H1 (cell line): ENCODE data around the gene PPP2R2C. TPM values are rescaled to one million over a fixed set of nuclear protein-coding genes. Genes with fewer than 3 reads are reported as not detected.

Experiments used
- CTCF ChIA-PET: fragments of 300-600 bp; sonication (Branson Sonifier 250); formaldehyde crosslinking; loops from one replicate; lab custom pipeline; 2021; ENCODE audit not compliant: partially characterized antibody; lab: Charles Lee
- POLR2A ChIA-PET: fragments of 300-600 bp; sonication (Branson Sonifier 250); formaldehyde crosslinking; loops from one replicate; lab custom pipeline; 2021; ENCODE audit warnings: inconsistent platforms; ENCODE audit not compliant: partially characterized antibody; lab: Charles Lee
- DNase-seq, 2 experiments: peaks; one replicate each; pipeline versions ENCODE4 v3.0.0 to v3.0.0-alpha.2; 2010 to 2022; ENCODE audit warnings: low spot score in 2 of 2, low read depth in 1 of 2, mixed read lengths in 1 of 2
- FAIRE-seq: peaks from 2 replicates; lab custom pipeline; 2011; peaks lifted over from hg19 to GRCh38; lab: Jason Lieb, UNC
- H2AFZ ChIP-seq: 2 replicates; pipeline ENCODE4 v1.8.1; 2012; ENCODE audit warnings: low read length, inconsistent platforms
- H2AK5ac ChIP-seq: 2 replicates; pipeline ENCODE4 v1.6.1; 2013; ENCODE audit warnings: low read depth, low read length
- H2BK120ac ChIP-seq: replicated peaks from 2 replicates; pipeline ENCODE3; 2013; ENCODE audit warnings: low read depth, low read length, inconsistent platforms
- H2BK12ac ChIP-seq: 2 replicates; pipeline ENCODE4 v1.6.1; 2013; ENCODE audit warnings: low read depth, low read length
- H2BK15ac ChIP-seq: 2 replicates; pipeline ENCODE4 v1.6.1; 2013; ENCODE audit warnings: low read length
- H2BK20ac ChIP-seq: 2 replicates; pipeline ENCODE4 v1.6.1; 2013; ENCODE audit warnings: low read length
- H2BK5ac ChIP-seq: 2 replicates; pipeline ENCODE4 v1.6.1; 2013; ENCODE audit warnings: low read depth, low read length
- H3K14ac ChIP-seq: 2 replicates; pipeline ENCODE4 v1.6.1; 2013; ENCODE audit warnings: inconsistent platforms; ENCODE audit not compliant: insufficient read length
- H3K18ac ChIP-seq: 2 replicates; pipeline ENCODE4 v1.6.1; 2013; ENCODE audit warnings: low read length; ENCODE audit errors: extremely low read depth
- H3K23ac ChIP-seq: 2 replicates; pipeline ENCODE4 v1.6.1; 2013; ENCODE audit warnings: inconsistent platforms; ENCODE audit not compliant: insufficient read length
- H3K23me2 ChIP-seq: 2 replicates; pipeline ENCODE4 v1.6.1; 2013; ENCODE audit warnings: low read depth, low read length
- H3K27ac ChIP-seq: 2 replicates; pipeline ENCODE4 v1.6.1; 2011; ENCODE audit warnings: low read depth, low read length, inconsistent platforms
- H3K27me3 ChIP-seq, 4 experiments: replicated peaks in 1 of 4; 1 replicate in 1 of 4; 2 replicates in 3 of 4; pipeline versions ENCODE4 v1.6.1 to v1.8.1; 2011 to 2013; ENCODE audit warnings: low read length in 3 of 4, mild to moderate bottlenecking in 3 of 4, inconsistent platforms in 2 of 4, mixed read lengths in 2 of 4, moderate library complexity in 1 of 4; ENCODE audit not compliant: control insufficient read depth in 3 of 4, insufficient read depth in 3 of 4; ENCODE audit errors: extremely low read depth in 1 of 4
- H3K36me3 ChIP-seq, 4 experiments: 2 replicates each; pipeline versions ENCODE4 v1.6.1 to v1.8.1; 2011 to 2013; ENCODE audit warnings: mild to moderate bottlenecking in 4 of 4, low read length in 3 of 4, moderate library complexity in 2 of 4, control low read depth in 1 of 4, inconsistent platforms in 1 of 4; ENCODE audit not compliant: insufficient read depth in 4 of 4, control insufficient read depth in 2 of 4
- H3K4ac ChIP-seq: replicated peaks from 2 replicates; pipeline ENCODE3; 2013; ENCODE audit warnings: low read length, low read depth, mixed read lengths, inconsistent platforms; ENCODE audit not compliant: insufficient read length
- H3K4me1 ChIP-seq, 4 experiments: replicated peaks in 1 of 4; 1 replicate in 1 of 4; 2 replicates in 3 of 4; pipeline versions ENCODE4 v1.6.1 to v1.8.1; 2011 to 2013; ENCODE audit warnings: low read length in 3 of 4, inconsistent platforms in 2 of 4, mixed read lengths in 1 of 4; ENCODE audit not compliant: insufficient read depth in 4 of 4, control insufficient read depth in 3 of 4
- H3K4me2 ChIP-seq, 2 experiments: 2 replicates each; pipeline versions ENCODE4 v1.6.1 to v1.8.1; 2011 to 2013; ENCODE audit warnings: low read depth in 2 of 2, low read length in 2 of 2, control low read depth in 1 of 2, inconsistent platforms in 1 of 2, mild to moderate bottlenecking in 1 of 2; ENCODE audit not compliant: insufficient read depth in 1 of 2
- H3K4me3 ChIP-seq, 4 experiments: fragments of 200-600, 300-600 bp in 1 of 4; sonication (generic), shearing (Covaris generic), sonication (Bioruptor Twin) in 1 of 4; 2 replicates each; pipeline versions ENCODE4 v1.5.1 to v1.8.1; 2011 to 2016; ENCODE audit warnings: low read length in 4 of 4, low read depth in 3 of 4, control low read depth in 2 of 4, inconsistent platforms in 2 of 4, mild to moderate bottlenecking in 2 of 4, mixed read lengths in 1 of 4, moderate library complexity in 1 of 4; ENCODE audit not compliant: insufficient read depth in 2 of 4; ENCODE audit errors: extremely low read depth in 1 of 4
- H3K56ac ChIP-seq: replicated peaks from 2 replicates; pipeline ENCODE3; 2013; ENCODE audit warnings: low read depth, mild to moderate bottlenecking, mixed read lengths, low read length, inconsistent platforms; ENCODE audit not compliant: insufficient read length
- H3K79me1 ChIP-seq: 2 replicates; pipeline ENCODE4 v1.6.1; 2013; ENCODE audit warnings: low read depth, low read length, control low read depth
- H3K79me2 ChIP-seq, 2 experiments: 2 replicates each; pipeline versions ENCODE4 v1.6.1 to v1.8.1; 2012 to 2013; ENCODE audit warnings: low read length in 2 of 2, mild to moderate bottlenecking in 2 of 2, inconsistent platforms in 1 of 2; ENCODE audit not compliant: insufficient read depth in 2 of 2, control insufficient read depth in 1 of 2
- H3K9ac ChIP-seq, 4 experiments: replicated peaks in 1 of 4; 1 replicate in 1 of 4; 2 replicates in 3 of 4; pipeline versions ENCODE4 v1.6.1 to v1.8.1; 2011 to 2013; ENCODE audit warnings: low read depth in 3 of 4, low read length in 3 of 4, control low read depth in 2 of 4, mild to moderate bottlenecking in 2 of 4, moderate library complexity in 2 of 4, inconsistent platforms in 1 of 4; ENCODE audit errors: extremely low read depth in 1 of 4
- H3K9me3 ChIP-seq, 2 experiments: 2 replicates each; pipeline versions ENCODE4 v1.6.1 to v1.8.1; 2012 to 2013; ENCODE audit warnings: mild to moderate bottlenecking in 2 of 2, moderate library complexity in 2 of 2, control low read depth in 1 of 2, inconsistent platforms in 1 of 2, low read depth in 1 of 2, low read length in 1 of 2, mixed read lengths in 1 of 2; ENCODE audit not compliant: insufficient read depth in 2 of 2
- H4K20me1 ChIP-seq, 2 experiments: replicated peaks in 1 of 2; 2 replicates each; pipeline versions ENCODE3 to v1.8.1; 2011 to 2013; ENCODE audit warnings: inconsistent platforms in 2 of 2, low read length in 2 of 2, mild to moderate bottlenecking in 1 of 2; ENCODE audit not compliant: insufficient read depth in 2 of 2, control insufficient read depth in 1 of 2
- H4K5ac ChIP-seq: 2 replicates; pipeline ENCODE4 v1.6.1; 2013; ENCODE audit warnings: low read length, low read depth, mixed read lengths, inconsistent platforms; ENCODE audit not compliant: insufficient read length
- H4K8ac ChIP-seq: 2 replicates; pipeline ENCODE4 v1.8.0; 2013; ENCODE audit warnings: mild to moderate bottlenecking, moderate library complexity, low read length, inconsistent platforms; ENCODE audit not compliant: insufficient read depth; ENCODE audit errors: extremely low read depth
- H4K91ac ChIP-seq: replicated peaks from 2 replicates; pipeline ENCODE3; 2013; ENCODE audit warnings: low read length, mixed read lengths, inconsistent platforms; ENCODE audit not compliant: insufficient read length
- BACH1 ChIP-seq: IDR thresholded peaks from 2 replicates; pipeline ENCODE4 v1.6.1; 2012; ENCODE audit warnings: low read length, improper control_type of control experiment
- CREB1 ChIP-seq: IDR thresholded peaks from 2 replicates; pipeline ENCODE4 v1.6.1; 2012; ENCODE audit warnings: inconsistent platforms
- JUND ChIP-seq: IDR thresholded peaks from 2 replicates; pipeline ENCODE4 v1.6.1; 2011; ENCODE audit warnings: mild to moderate bottlenecking, improper control_type of control experiment, low read length
- RXRA ChIP-seq: IDR thresholded peaks from 2 replicates; pipeline ENCODE4 v1.6.1; 2011; ENCODE audit warnings: low read depth, mild to moderate bottlenecking, low read length, moderate library complexity; ENCODE audit not compliant: insufficient read depth
- SRF ChIP-seq: IDR thresholded peaks from 2 replicates; pipeline ENCODE4 v1.6.1; 2011; ENCODE audit warnings: mild to moderate bottlenecking, low read depth, low read length, moderate library complexity
- WGBS, 2 experiments: shearing (Covaris generic) in 1 of 2; methylation state at CpG; one replicate each; pipeline versions ENCODE4 v1.1.6 to v1.1.7; 2013 to 2015; ENCODE audit warnings: low lambda C conversion rate in 2 of 2, mixed read lengths in 2 of 2, inconsistent platforms in 1 of 2, low coverage in 1 of 2, missing lambda C conversion rate in 1 of 2; ENCODE audit not compliant: insufficient replicate concordance in 2 of 2, insufficient coverage in 1 of 2, insufficient read length in 1 of 2; ENCODE audit errors: extremely low coverage in 1 of 2, missing lambda C conversion rate in 1 of 2; 5-methylcytosine and 5-hydroxymethylcytosine counted together
- polyA plus RNA-seq, 7 experiments: library from polyadenylated mRNA; depleted of rRNA in 3 of 7; stranded (reverse) in 5 of 7; unstranded in 2 of 7; fragments of >200 nt in 5 of 7; fragments of 200-250 nt in 2 of 7; gene quantifications; 1 replicate in 5 of 7; 2 replicates in 1 of 7; 4 replicates in 1 of 7; pipeline versions ENCODE4 v1.2.1 to v1.2.3, GENCODE V29; 2011 to 2013; ENCODE audit warnings: missing spikeins in 2 of 7, mixed read lengths in 2 of 7
- total RNA-seq: library from RNA; stranded (reverse); fragmentation: NEBNext Ultra II Directional; extraction: Animal tissue kit (Norgen Biotek cat#: 25700); gene quantifications from 2 replicates; pipeline ENCODE4 v1.2.1, GENCODE V29; 2021
- TF ChIP-seq, protein P1 (sequence below): IDR thresholded peaks from 2 replicates; pipeline ENCODE4 v1.6.1; 2012; ENCODE audit warnings: inconsistent platforms
- TF ChIP-seq, protein P2 (sequence below): IDR thresholded peaks from 2 replicates; pipeline ENCODE4 v1.6.1; 2011; ENCODE audit warnings: low read length, improper control_type of control experiment

PPP2R2C gene
- total and polyA plus RNA-seq, 2 of the 8 experiments (the other 6 are each of a cell fraction or from before 2014, with no cell fraction given), result 6.4 TPM

DNA sequence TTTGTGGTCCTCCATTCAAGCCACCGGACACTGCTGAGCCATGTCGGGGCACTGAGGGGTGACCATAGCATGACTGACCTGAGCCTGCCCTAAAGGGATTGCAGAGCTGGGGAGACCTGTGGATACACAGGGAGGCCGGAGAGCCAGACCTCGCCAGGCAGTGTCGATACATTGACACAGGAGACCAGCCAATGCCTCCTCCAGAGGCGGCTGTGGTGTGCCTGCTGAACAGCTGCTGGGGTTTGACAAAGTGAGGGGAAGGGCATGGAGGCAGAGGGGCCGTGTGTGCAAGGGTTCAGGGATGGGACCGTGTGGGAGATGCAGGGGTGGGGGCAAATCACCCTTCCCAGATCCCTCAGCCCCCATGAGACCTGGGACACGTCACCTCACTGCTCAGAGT is 48.0 kb downstream of the PPP2R2C start:
- H3K23me2 ChIP-seq, result no peaks in the 10 kb centered on the region; the same call in 1 of the 2 replicates
- no peak for TF ChIP-seq CREB1
- TF ChIP-seq SRF, result no peak
- no peak for TF ChIP-seq RXRA
- TF ChIP-seq, protein P1, sequence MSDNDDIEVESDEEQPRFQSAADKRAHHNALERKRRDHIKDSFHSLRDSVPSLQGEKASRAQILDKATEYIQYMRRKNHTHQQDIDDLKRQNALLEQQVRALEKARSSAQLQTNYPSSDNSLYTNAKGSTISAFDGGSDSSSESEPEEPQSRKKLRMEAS, result no peak
- TF ChIP-seq, protein P2, sequence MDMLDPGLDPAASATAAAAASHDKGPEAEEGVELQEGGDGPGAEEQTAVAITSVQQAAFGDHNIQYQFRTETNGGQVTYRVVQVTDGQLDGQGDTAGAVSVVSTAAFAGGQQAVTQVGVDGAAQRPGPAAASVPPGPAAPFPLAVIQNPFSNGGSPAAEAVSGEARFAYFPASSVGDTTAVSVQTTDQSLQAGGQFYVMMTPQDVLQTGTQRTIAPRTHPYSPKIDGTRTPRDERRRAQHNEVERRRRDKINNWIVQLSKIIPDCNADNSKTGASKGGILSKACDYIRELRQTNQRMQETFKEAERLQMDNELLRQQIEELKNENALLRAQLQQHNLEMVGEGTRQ, result no peak
- TF ChIP-seq JUND, result no peak
- TF ChIP-seq BACH1, result no peak
- H4K91ac ChIP-seq, result no peak overlapping the region

More for the DNA sequence above, 48.0 kb downstream of the PPP2R2C start:
- Histone ChIP-seq H2BK5ac (no peak overlapping the region), H3K79me2 (no peaks in the 10 kb centered on the region), H3K27me3 (no peaks in the 10 kb centered on the region), H3K79me1 (no peaks in the 10 kb centered on the region), H2AK5ac (no peak overlapping the region), H3K9ac (no peak overlapping the region), H4K20me1 (peaks cover 0 to 3% of the 10 kb centered on the region in 2 experiments), H3K23ac (no peak overlapping the region), H2AFZ (no peak overlapping the region), H3K14ac (no peak overlapping the region), H4K8ac (peak overlapping the region; percentile 35; the same call in 1 of the 2 replicates), H3K4me3 (no peak overlapping the region), H2BK120ac (no peak overlapping the region), H2BK12ac (no peak overlapping the region), H2BK15ac (no peak overlapping the region), H3K27ac (no peak overlapping the region), H4K5ac (no peak overlapping the region), H3K18ac (no peak overlapping the region), H3K9me3 (no peaks in the 10 kb centered on the region), H3K56ac (no peak overlapping the region), H2BK20ac (no peak overlapping the region), H3K4me2 (no peak overlapping the region), H3K4me1 (no peaks in the 10 kb centered on the region), H3K4ac (no peak overlapping the region), H3K36me3 (no peaks in the 10 kb centered on the region)
- CTCF ChIA-PET, result interaction anchor here (0.7 to 1.8 kb wide), 5 partner anchors 20 to 126 kb away, joined by 3 to 5 read pairs (median 3); no protein-coding TSS in a partner anchor
- no peak for FAIRE-seq
- no peak for DNase-seq
- WGBS, 2 experiments, result 83% methylated on average over 9 of the region's 9 CpGs; no CpG with 5 or more reads in 1 of the 2 experiments
- POLR2A ChIA-PET, result no interaction called here
